IPS-15b (cell line): ENCODE measurements around the gene TRIM22.

Experiments
- H3K27me3 ChIP-seq: one replicate; pipeline ENCODE4 v1.6.1; 2013; ENCODE audit warnings: low read length; ENCODE audit not compliant: control insufficient read depth, insufficient read depth
- H3K36me3 ChIP-seq: one replicate; pipeline ENCODE4 v1.6.1; 2013; ENCODE audit warnings: low read length; ENCODE audit not compliant: control insufficient read depth, insufficient read depth
- H3K4me1 ChIP-seq: one replicate; pipeline ENCODE4 v1.6.1; 2013; ENCODE audit warnings: mild to moderate bottlenecking, low read length; ENCODE audit not compliant: control insufficient read depth, insufficient read depth
- H3K4me3 ChIP-seq: one replicate; pipeline ENCODE4 v1.5.1; 2013; ENCODE audit warnings: low read depth, low read length
- H3K9ac ChIP-seq: one replicate; pipeline ENCODE4 v1.6.1; 2013; ENCODE audit warnings: low read depth, mild to moderate bottlenecking, low read length
- H3K9me3 ChIP-seq: one replicate; pipeline ENCODE4 v1.6.1; 2013; ENCODE audit warnings: mild to moderate bottlenecking, low read length; ENCODE audit not compliant: control insufficient read depth, insufficient read depth

Gene TRIM22

GRCh38 chr11:5719703-5720495, 30.3 kb downstream of the TRIM22 start:
- H3K9me3 ChIP-seq: no peaks in the 10 kb centered on the region
- H3K4me3 ChIP-seq: no peak overlapping the region
- no peak overlapping the region for H3K9ac ChIP-seq
- H3K4me1 ChIP-seq: no peaks in the 10 kb centered on the region
- H3K27me3 ChIP-seq: no peaks in the 10 kb centered on the region
- no peaks in the 10 kb centered on the region for H3K36me3 ChIP-seq

- Histone ChIP-seq H3K4me1 (no peaks in the 10 kb centered on the region), H3K9me3 (no peaks in the 10 kb centered on the region), H3K36me3 (no peaks in the 10 kb centered on the region), H3K27me3 (no peaks in the 10 kb centered on the region), H3K9ac (no peak overlapping the region), H3K4me3 (no peak overlapping the region)
These were observed 33.0 kb downstream of the TRIM22 start for GRCh38 chr11:5722622-5723021.

- Histone ChIP-seq H3K4me1 (no peaks in the 10 kb centered on the region), H3K9ac (no peak overlapping the region), H3K27me3 (no peaks in the 10 kb centered on the region), H3K36me3 (no peaks in the 10 kb centered on the region), H3K9me3 (no peaks in the 10 kb centered on the region), H3K4me3 (no peak overlapping the region)
These were observed 36.8 kb downstream of the TRIM22 start for GRCh38 chr11:5726351-5726750.

GRCh38 chr11:5727691-5728090, 38.1 kb downstream of the TRIM22 start:
- no peaks in the 10 kb centered on the region for H3K9me3 ChIP-seq
- no peak overlapping the region for H3K9ac ChIP-seq
- H3K4me3 ChIP-seq: no peak overlapping the region
- H3K4me1 ChIP-seq: no peaks in the 10 kb centered on the region
- no peaks in the 10 kb centered on the region for H3K27me3 ChIP-seq
- no peaks in the 10 kb centered on the region for H3K36me3 ChIP-seq

GRCh38 chr11:5736396-5736795, 46.8 kb downstream of the TRIM22 start, which contains the start of gene OR56B1:
TSS of gene OR56B1 (plus strand) at chr11:5736448. CDS start at chr11:5736517, 69 bp downstream.
- H3K9me3 ChIP-seq: no peaks in the 10 kb centered on the region
- no peaks in the 10 kb centered on the region for H3K4me1 ChIP-seq
- H3K9ac ChIP-seq: no peak within 1 kb of the TSS
- H3K4me3 ChIP-seq: no peak within 1 kb of the TSS
- no peaks in the 10 kb centered on the region for H3K27me3 ChIP-seq
- no peaks in the 10 kb centered on the region for H3K36me3 ChIP-seq

- Histone ChIP-seq H3K9me3 (no peaks in the 10 kb centered on the region), H3K4me3 (no peak overlapping the region), H3K9ac (no peak overlapping the region), H3K27me3 (no peaks in the 10 kb centered on the region), H3K36me3 (no peaks in the 10 kb centered on the region), H3K4me1 (no peaks in the 10 kb centered on the region)
These were observed 47.5 kb downstream of the TRIM22 start for GRCh38 chr11:5737091-5737490.

GRCh38 chr11:5737670-5738392, 48.2 kb downstream of the TRIM22 start:
- H3K9ac ChIP-seq: no peak overlapping the region
- H3K9me3 ChIP-seq: no peaks in the 10 kb centered on the region
- no peak overlapping the region for H3K4me3 ChIP-seq
- H3K27me3 ChIP-seq: no peaks in the 10 kb centered on the region
- no peaks in the 10 kb centered on the region for H3K36me3 ChIP-seq
- no peaks in the 10 kb centered on the region for H3K4me1 ChIP-seq

GRCh38 chr11:5738431-5738830, 48.8 kb downstream of the TRIM22 start:
- Histone ChIP-seq H3K36me3 (no peaks in the 10 kb centered on the region), H3K4me1 (no peaks in the 10 kb centered on the region), H3K4me3 (no peak overlapping the region), H3K9me3 (no peaks in the 10 kb centered on the region), H3K27me3 (no peaks in the 10 kb centered on the region), H3K9ac (no peak overlapping the region)

- H3K4me3 ChIP-seq: no peak overlapping the region
- no peaks in the 10 kb centered on the region for H3K36me3 ChIP-seq
- H3K4me1 ChIP-seq: no peaks in the 10 kb centered on the region
- H3K9ac ChIP-seq: no peak overlapping the region
- H3K27me3 ChIP-seq: no peaks in the 10 kb centered on the region
- H3K9me3 ChIP-seq: no peaks in the 10 kb centered on the region
These were observed 57.0 kb downstream of the TRIM22 start for GRCh38 chr11:5746614-5747013.

GRCh38 chr11:5749836-5750235, 60.2 kb downstream of the TRIM22 start:
- H3K9me3 ChIP-seq: no peaks in the 10 kb centered on the region
- no peaks in the 10 kb centered on the region for H3K27me3 ChIP-seq
- no peaks in the 10 kb centered on the region for H3K4me1 ChIP-seq
- no peak overlapping the region for H3K4me3 ChIP-seq
- no peaks in the 10 kb centered on the region for H3K36me3 ChIP-seq
- no peak overlapping the region for H3K9ac ChIP-seq

GRCh38 chr11:5753943-5754342, 64.4 kb downstream of the TRIM22 start, which contains the start of gene OR52N4:
TSS of gene OR52N4 (plus strand) at chr11:5754243. CDS start at chr11:5754741, 498 bp downstream.
- no peaks in the 10 kb centered on the region for H3K27me3 ChIP-seq
- H3K36me3 ChIP-seq: no peaks in the 10 kb centered on the region
- H3K4me3 ChIP-seq: no peak within 1 kb of the TSS
- no peaks in the 10 kb centered on the region for H3K9me3 ChIP-seq
- no peak within 1 kb of the TSS for H3K9ac ChIP-seq
- no peaks in the 10 kb centered on the region for H3K4me1 ChIP-seq
